ENCODE data around the gene GALNT17.

DNA sequence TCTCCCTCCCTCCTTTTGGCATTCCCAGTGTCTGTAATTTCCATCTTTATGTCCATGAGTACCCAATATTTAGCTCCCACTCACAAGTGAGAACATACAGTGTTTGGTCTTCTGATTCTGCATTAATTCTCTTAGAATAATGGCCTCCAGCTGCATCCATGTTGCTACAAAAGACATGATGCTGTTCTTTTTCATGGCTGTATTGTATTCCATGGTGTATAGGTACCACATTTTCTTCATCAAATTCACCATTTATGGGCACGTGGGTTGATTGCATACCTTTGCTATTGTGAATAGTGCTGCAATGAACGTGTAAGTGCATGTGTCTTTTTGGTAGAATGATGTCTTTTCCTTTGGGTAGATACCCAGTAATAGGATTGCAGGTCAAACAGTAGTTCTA is 576.8 kb downstream of the GALNT17 start:
- TF ChIP-seq POLR2A (IDR thresholded peaks at IDR 0.05; ENCODE audit: low read depth, low read length) (no peak), TAF1 (IDR thresholded peaks at IDR 0.05; ENCODE audit: borderline replicate concordance, low read depth, low read length) (no peak)

All from GM12892 (cell line).